ENCODE measurements around the gene SETD2.
"Not testable (repeated sequence)": the region's sequence is repeated elsewhere in the genome, so short reads cannot be mapped to it uniquely, and the experiment has no call there.

The SETD2 gene, protein sequence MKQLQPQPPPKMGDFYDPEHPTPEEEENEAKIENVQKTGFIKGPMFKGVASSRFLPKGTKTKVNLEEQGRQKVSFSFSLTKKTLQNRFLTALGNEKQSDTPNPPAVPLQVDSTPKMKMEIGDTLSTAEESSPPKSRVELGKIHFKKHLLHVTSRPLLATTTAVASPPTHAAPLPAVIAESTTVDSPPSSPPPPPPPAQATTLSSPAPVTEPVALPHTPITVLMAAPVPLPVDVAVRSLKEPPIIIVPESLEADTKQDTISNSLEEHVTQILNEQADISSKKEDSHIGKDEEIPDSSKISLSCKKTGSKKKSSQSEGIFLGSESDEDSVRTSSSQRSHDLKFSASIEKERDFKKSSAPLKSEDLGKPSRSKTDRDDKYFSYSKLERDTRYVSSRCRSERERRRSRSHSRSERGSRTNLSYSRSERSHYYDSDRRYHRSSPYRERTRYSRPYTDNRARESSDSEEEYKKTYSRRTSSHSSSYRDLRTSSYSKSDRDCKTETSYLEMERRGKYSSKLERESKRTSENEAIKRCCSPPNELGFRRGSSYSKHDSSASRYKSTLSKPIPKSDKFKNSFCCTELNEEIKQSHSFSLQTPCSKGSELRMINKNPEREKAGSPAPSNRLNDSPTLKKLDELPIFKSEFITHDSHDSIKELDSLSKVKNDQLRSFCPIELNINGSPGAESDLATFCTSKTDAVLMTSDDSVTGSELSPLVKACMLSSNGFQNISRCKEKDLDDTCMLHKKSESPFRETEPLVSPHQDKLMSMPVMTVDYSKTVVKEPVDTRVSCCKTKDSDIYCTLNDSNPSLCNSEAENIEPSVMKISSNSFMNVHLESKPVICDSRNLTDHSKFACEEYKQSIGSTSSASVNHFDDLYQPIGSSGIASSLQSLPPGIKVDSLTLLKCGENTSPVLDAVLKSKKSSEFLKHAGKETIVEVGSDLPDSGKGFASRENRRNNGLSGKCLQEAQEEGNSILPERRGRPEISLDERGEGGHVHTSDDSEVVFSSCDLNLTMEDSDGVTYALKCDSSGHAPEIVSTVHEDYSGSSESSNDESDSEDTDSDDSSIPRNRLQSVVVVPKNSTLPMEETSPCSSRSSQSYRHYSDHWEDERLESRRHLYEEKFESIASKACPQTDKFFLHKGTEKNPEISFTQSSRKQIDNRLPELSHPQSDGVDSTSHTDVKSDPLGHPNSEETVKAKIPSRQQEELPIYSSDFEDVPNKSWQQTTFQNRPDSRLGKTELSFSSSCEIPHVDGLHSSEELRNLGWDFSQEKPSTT (N-terminal part only)

DNA sequence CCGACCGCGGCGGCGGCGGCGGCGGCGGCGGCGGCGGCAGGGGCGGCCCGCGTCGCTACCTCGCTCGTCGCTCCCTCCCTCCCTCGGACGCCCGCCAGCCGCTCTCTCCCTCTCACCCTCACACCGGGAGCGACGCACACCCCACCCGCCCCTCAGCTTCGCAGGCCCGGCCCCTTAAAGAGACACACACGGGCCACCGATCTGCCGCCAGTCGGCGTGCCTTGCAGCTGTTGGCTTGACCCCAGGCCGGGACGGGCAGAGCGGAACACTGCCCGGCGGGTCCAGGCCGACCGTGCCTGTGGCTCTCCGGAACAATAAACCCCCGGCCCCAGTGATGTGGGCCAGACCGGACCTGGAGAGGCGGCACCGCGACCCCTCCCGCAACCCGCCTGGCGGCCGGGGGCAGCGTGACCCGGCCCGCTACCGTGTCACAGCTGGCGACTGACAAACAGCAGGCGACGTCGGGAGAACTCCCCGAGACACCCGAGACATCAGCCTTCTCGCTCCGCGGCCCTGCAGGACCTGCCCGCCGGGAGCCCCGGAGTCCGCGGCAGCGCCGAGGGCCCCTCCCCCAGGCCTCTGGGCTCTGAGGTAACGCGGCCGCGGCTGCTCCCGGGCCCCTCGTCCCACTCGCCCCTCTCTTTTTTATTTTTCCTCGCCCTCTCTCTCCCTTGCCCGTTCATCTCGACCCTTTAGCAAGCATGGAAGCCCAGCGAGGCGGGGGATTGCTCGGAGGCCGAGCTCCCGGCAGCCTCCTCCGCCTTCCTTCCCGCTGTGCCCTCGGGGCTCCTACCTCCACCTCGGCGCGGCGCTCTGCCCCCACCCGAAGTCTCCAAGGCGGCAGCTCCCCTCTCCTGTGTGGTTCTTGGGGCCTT is at the start of gene SETD2:
Gene SETD2 (minus strand): TSS at position 107 of the 875 bp plus-strand sequence. CDS start 189 bp downstream, outside the sequence.
- DNase-seq (ENCODE audit: low read depth) = peak; percentile 74
- peak within 1 kb of the TSS; percentile 92 for H3K4me3 ChIP-seq (ENCODE audit: low read depth, low read length)

DNA sequence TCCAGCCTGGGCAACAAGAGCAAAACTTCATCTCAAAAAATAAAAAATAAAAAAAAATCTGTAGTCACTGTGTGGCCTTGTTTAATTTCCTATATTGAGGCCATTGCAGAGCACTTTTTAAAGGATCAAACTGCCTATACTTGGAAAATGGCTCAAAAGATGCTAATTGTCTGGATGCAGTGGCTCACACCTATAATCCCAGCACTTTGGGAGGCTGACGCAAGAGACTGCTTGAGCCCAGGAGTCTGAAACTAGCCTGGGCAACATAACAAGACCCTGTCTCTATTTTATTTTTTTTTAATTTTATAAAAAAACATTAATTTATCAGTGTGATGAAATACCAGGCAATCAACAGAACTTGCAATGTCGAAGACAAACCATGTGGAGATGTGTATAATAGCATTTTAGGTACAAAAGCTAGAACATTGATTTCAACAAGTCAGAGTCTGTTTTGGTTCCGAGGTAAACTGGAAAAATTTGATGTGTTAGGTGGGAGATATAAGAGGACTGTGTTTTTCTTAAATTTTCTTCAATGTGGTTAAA is 47.0 kb upstream of the SETD2 start:
- no peak overlapping the region for H3K4me3 ChIP-seq (ENCODE audit: low read depth, low read length)
- DNase-seq (ENCODE audit: low read depth) = no peak

DNA sequence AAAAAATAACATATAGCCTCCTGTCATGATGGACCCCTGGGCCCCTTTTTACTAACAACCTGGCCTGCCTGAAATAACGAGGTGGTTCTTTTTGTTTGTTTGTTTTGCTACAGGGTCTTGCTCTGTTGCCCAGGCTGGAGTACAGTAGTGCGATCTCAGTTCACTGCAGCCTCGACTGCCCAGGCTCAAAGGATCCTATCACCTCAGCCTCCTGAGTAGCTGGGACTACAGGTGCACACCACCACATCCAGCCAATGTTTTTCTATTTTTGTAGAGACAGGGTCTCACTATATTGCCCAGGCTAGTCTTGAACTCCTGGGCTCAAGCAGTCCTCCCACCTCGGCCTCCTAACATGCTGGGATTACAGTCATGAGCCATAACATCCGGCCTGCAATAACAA is 42.1 kb upstream of the SETD2 start:
- DNase-seq (ENCODE audit: low read depth) = not testable (repeated sequence)

DNA sequence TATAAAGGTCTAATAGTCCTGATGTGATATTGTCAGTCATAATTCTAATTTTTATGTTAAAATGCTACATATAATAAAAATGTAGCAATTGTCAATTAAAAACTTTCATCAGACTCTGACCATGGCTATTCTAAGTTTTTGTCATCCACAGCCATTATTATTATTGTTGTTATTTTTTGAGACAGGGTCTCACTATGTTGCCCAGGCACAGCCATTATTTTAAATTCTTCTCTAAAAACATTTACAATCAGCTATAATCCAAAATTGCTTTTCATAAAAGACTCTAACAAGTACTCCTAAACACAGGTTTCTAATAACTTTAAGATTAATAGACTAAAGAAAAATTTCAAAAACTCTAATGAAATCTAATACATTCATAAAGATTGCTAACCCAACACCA is 41.0 kb upstream of the SETD2 start:
- DNase-seq (ENCODE audit: low read depth) = no peak
- H3K4me3 ChIP-seq (ENCODE audit: low read depth, low read length) = no peak overlapping the region

More for the DNA sequence above, 42.1 kb upstream of the SETD2 start:
- H3K4me3 ChIP-seq (ENCODE audit: low read depth, low read length) = not testable (repeated sequence)

DNA sequence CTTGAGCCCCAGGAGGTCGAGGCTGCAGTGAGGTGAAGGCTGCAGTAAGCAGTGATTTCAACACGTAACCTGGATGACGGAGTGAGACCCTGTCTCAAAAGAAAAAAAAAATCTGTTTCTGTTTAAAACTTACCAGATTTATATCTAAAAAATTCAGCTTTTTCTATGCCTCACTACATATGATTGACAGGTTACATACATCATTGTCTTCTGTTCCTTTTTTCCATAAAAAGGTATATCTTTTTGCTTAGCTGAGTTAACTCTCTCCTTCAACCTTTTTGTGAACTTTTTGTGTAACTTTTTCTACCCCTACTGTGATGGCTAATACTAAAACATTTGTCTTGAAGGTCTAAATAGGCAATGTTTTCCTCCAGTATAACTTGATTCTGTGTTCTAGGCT is 38.6 kb upstream of the SETD2 start:
- H3K4me3 ChIP-seq (ENCODE audit: low read depth, low read length) = no peak overlapping the region
- DNase-seq (ENCODE audit: low read depth) = no peak

DNA sequence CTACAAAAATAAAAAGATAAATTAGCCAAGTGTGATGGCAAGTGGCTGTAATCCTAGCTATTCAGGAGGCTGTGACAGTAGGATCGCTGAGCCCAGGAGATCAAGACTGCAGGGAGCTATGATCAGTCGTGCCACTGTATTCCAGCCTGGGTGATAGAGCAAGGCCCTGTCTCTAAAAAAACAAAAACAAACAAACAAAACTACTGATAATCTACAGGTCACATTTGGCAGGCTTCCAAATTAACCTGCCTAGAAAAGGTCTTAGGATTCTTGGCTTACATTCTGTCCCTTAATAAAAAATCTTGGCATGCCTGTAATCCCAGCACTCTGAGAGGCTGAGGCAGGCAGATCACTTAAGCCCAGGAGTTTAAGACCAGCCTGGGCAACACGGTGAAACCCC is 33.4 kb upstream of the SETD2 start:
- H3K4me3 ChIP-seq (ENCODE audit: low read depth, low read length) = no peak overlapping the region
- no peak for DNase-seq (ENCODE audit: low read depth)

DNA sequence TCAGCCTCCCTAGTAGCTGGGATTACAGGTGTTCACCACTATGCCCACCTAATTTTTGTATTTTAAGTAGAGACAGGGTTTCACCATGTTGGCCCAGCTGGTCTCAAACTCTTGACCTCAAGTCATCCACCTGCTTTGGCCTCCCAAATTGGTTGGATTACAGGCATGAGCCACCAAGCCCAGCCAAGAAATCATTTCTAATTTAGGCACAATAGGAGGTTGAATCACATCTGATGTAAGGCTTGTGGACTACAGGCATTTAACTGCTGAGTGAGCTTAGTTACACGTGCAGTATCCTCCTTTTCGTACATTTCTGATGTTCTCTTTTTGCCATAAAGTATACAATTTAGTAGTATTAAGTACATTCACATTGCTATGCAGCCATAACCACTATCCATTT is 31.1 kb upstream of the SETD2 start:
- DNase-seq (ENCODE audit: low read depth) = no peak
- no peak overlapping the region for H3K4me3 ChIP-seq (ENCODE audit: low read depth, low read length)

DNA sequence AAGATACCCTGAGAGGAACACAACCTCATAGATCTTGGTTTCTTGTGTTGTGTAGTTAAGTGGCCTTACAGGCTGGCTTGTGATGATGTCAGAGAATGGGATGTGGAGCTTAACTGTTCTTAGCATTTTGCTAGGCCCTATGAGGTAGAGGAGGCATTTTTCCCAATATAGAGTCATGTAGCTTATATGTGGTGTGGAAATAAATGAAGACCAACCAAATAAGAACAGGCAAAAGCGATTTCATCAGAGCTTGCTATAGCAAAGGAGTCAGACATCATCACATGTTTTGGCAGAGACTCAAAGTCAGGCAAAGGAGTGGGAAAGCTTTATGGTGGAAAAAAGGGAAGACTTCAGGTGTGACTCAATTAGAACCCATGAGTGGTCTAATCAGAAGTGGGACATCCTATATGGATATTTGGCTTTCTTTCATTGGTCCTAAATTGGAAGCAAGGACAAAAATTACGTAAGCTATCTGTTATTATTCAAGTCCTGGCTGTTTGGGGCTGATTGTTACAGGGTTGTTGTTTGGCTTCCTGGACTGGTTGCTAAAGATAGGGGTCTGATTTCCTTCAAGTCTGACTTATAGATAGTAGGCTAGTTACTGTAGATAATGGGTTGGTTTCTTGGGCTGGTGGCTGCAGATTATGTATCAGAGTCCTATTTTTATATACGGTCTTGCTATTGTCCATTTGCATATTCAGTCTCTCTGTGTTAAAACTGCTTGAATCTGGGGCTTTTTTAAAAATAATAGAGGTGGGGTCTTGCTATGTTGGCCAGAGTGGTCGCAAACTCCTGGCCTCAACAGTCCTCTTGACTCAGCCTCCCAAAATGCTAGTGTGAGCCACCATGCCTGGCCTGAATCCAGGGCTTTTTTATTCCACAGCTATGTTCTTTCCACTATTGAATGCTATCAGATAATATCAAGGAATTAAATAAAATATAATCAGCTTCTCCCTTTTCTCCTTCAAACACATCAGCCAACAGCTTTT is 30.3 kb upstream of the SETD2 start:
- H3K4me3 ChIP-seq (ENCODE audit: low read depth, low read length) = no peak overlapping the region
- DNase-seq (ENCODE audit: low read depth) = peak; percentile 37

DNA sequence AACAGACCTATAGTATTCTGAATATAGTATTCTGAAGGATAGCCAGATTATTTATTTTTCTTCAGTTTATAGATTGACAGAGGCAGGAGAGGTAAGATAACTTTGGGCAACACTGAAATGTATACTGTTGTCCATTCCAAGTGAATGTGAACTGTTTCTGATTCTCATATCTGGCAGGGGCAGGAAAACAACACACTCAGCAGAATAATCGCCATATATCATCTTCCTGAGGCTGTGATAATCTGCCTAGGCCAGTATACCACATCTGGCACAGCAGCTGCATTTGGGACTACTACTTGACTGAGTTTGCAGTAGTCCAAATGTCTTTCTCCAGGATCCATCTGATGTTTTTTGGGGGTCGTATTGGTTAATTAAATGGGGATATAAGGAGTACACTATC is 22.4 kb upstream of the SETD2 start:
- no peak for DNase-seq (ENCODE audit: low read depth)
- no peak overlapping the region for H3K4me3 ChIP-seq (ENCODE audit: low read depth, low read length)

DNA sequence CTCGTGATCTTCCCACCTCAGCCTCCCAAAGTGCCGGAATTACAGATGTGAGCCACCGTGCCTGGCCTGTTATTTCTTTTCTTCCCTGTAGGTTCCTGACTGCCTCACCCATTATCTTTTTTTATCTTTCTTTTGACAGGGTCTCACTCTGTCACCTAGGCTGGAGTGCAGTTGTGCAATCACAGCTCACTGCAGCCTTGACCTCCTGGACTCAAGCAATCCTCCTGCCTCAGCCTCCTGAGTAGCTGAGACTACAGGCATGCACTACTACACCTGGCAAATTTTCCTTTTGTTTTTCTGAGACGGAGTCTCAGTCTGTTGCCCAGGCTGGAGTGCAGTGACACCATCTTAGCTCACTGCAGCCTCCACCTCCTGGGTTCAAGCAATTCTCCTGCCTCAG is 17.8 kb upstream of the SETD2 start:
- DNase-seq (ENCODE audit: low read depth); H3K4me3 ChIP-seq (ENCODE audit: low read depth, low read length): not testable (repeated sequence)

DNA sequence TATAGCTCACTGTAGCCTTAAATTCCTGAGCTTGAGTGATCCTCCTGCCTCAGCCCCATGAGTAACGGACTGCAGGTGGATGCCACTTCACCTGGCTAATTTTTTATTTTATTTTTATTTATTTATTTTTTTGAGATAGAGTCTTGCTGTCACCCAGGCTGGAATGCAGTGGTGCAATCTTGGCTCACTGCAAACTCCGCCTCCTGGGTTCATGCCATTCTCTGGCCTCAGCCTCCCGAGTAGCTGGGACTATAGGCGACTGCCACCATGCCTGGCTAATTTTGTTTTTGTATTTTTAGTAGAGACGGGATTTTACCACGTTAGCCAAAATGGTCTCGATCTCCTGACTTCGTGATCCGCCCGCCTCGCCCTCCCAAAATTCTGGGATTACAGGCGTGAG is 16.1 kb upstream of the SETD2 start:
- not testable (repeated sequence) for H3K4me3 ChIP-seq (ENCODE audit: low read depth, low read length); DNase-seq (ENCODE audit: low read depth)

DNA sequence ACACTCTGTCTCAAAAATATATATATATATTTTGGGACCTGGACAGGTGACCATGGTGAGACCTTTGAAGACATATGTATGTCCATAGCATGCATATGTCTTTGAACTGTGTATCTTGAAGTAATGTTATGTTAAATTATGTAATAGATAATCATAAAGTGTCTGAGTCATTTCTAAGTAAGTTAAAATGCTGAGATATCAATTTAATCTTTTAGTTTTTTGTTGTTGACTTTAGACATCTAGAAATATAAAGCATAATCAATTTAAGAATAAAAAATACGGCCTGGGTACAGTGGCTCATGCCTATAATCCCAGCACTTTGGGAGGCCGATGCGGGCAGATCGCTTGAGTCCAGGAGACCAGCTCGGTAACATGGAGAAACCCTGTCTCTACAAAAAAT is 12.7 kb upstream of the SETD2 start:
- DNase-seq (ENCODE audit: low read depth) = no peak
- no peak overlapping the region for H3K4me3 ChIP-seq (ENCODE audit: low read depth, low read length)

DNA sequence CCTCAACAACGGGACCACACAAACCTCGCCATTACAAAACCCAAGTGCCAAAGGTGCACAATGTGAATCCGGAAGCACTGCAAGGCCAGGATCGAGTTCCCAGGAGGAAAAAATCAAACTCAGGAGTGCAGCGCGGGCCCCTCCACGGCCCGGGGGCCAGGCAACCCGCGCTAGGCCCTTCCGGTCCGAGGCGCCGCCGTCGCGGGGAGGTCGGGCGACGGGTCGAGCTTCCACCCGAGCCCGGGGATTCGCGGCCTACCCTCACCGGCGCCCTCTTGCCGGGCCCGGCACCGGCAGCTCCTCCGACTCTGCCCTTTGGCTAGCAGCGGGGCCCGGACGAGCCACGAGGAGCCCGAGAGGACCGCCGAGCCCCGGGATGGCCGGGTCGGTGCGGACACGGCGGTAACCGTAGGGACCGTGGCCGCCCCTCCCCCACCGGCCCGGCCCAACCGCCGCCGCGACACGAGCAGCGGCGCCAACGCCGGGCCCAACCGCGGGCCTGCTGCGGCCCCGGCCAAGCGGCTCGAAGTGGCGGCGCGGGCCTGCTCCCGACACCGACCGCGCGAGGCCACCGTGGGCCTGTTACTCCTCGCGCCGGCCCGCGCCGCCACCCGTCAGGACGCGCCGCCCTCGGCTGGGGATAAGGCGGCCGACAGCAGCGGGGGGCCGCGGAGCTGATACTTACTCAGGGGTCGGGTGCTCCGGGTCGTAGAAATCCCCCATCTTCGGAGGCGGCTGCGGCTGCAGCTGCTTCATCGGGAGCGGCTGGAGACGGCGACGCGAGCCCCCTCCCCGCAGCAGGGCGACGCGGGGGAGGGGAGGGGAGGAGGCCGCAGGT is 525 bp downstream of the SETD2 start:
- DNase-seq (ENCODE audit: low read depth) = no peak
- H3K4me3 ChIP-seq (ENCODE audit: low read depth, low read length) = peak overlapping the region; percentile 92

DNA sequence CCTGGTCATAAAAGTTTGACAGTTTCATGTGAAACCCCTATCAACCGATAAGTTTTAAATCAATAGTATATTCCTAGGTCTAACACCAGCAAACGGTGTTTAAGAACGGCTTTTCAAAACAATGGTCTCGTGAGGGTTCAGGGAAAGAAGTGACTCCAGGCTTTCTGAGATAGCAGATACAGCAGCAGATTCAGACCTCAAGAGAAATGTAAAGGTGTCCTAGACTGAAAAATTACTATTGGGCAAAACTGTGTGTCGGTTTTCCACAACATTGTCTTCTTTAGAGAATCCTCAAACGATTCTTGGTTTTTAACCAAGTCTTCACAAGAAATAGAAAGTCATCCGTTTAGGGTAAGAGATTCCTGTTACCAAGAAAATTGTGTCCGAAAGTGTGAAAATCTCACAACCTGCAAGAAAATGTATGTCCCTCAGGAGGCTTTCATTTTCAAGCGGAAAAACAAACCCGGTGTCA is 1.2 kb downstream of the SETD2 start:
- DNase-seq (ENCODE audit: low read depth) = no peak

DNA sequence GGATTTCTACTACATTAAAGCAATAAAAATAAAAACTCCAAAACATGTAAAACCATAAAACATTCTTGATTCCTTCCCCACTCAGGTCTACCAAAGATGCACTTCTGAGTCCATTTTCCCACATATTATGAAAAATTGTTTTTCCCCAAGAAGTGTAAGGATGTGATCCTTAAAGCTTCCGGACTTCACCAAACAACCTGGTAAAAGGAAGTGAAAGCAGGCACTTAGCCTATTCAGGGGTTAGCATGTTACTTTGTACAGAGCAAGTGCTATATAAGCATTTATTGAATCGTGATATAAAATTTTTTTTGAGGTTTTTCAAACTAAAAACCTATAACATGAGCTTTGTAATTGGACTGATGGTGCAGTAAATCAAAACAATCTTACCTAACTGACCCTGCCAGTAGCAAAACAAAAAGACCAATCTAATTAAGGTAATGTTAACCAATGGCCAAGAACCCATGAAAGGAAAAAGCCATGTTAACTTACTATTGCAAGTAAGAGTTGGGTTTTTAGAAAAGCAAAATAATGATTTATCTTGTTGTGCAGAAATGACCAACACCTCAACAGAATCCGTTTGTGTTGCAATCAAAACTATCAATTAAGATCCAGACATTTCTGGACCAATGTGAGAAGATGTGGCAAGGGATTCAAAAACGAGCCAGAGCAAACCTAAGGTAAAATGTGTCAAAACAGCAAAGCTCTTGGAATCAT is 1.8 kb downstream of the SETD2 start:
- no peak for DNase-seq (ENCODE audit: low read depth)
- peak overlapping the region; percentile 92 for H3K4me3 ChIP-seq (ENCODE audit: low read depth, low read length)

More for the DNA sequence above, 1.2 kb downstream of the SETD2 start:
- peak overlapping the region; percentile 92 for H3K4me3 ChIP-seq (ENCODE audit: low read depth, low read length)

DNA sequence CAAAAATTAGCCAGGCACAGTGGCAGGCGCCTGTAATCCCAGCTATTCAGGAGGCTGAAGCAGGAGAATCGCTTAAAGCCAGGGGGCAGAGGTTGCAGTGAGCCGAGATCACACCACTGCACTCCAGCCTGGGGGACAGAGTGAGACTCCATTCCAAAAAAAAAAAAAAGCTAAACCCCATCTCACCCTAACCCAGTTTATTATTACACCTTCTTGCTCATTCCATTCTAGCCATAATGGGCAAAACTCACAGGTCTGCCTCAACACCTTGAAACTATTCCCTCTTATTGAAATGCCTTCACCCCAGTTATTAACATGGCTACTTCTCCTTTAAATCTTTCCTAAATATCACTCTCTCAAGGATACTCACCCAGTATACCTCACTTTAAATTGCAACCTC is 4.1 kb downstream of the SETD2 start:
- H3K4me3 ChIP-seq (ENCODE audit: low read depth, low read length) = no peak overlapping the region
- no peak for DNase-seq (ENCODE audit: low read depth)
